Type B pancreatic cell (in vitro differentiated cells): ENCODE data around the gene PLA2G6. TPM values are rescaled to one million over a fixed set of nuclear protein-coding genes. Genes with fewer than 3 reads are reported as not detected.
A peak's percentile ranks its signal among the peaks of the same experiment; 100 is the strongest.

Source experiments
- DNase-seq: peaks from one replicate; pipeline ENCODE4 v3.0.0; 2021; ENCODE audit warnings: mixed read lengths; ENCODE audit not compliant: unreplicated experiment; ENCODE audit errors: extremely low spot score
- H3K27ac Mint-ChIP-seq: 2 replicates; pipeline ENCODE4 v1.8.0; 2021; ENCODE audit warnings: mild to moderate bottlenecking, mixed read lengths
- H3K27me3 Mint-ChIP-seq: 2 replicates; pipeline ENCODE4 v1.8.0; 2021; ENCODE audit warnings: mixed read lengths
- H3K36me3 Mint-ChIP-seq: 2 replicates; pipeline ENCODE4 v1.8.0; 2021; ENCODE audit warnings: mixed read lengths
- H3K4me1 Mint-ChIP-seq: one replicate; pipeline ENCODE4 v1.8.0; 2021; ENCODE audit warnings: mixed read lengths; ENCODE audit not compliant: unreplicated experiment
- H3K4me3 Mint-ChIP-seq: 2 replicates; pipeline ENCODE4 v1.8.0; 2021; ENCODE audit warnings: mild to moderate bottlenecking, mixed read lengths
- H3K9me3 Mint-ChIP-seq: 2 replicates; pipeline ENCODE4 v1.8.0; 2021; ENCODE audit warnings: mixed read lengths
- total RNA-seq: library from RNA; stranded (reverse); gene quantifications from 2 replicates; pipeline ENCODE4 v1.2.1, GENCODE V29; 2021; ENCODE audit warnings: low replicate concordance
- TF ChIP-seq, protein P1 (sequence below): fragments of 200-600 bp; sonication (generic); conservative IDR thresholded peaks from 2 replicates; pipeline ENCODE4 v1.5.0; 2021; ENCODE audit warnings: antibody characterized with exemption, mild to moderate bottlenecking

The PLA2G6 gene
- total RNA-seq, 1 donor from 2014 or later: 64.1 TPM

DNA sequence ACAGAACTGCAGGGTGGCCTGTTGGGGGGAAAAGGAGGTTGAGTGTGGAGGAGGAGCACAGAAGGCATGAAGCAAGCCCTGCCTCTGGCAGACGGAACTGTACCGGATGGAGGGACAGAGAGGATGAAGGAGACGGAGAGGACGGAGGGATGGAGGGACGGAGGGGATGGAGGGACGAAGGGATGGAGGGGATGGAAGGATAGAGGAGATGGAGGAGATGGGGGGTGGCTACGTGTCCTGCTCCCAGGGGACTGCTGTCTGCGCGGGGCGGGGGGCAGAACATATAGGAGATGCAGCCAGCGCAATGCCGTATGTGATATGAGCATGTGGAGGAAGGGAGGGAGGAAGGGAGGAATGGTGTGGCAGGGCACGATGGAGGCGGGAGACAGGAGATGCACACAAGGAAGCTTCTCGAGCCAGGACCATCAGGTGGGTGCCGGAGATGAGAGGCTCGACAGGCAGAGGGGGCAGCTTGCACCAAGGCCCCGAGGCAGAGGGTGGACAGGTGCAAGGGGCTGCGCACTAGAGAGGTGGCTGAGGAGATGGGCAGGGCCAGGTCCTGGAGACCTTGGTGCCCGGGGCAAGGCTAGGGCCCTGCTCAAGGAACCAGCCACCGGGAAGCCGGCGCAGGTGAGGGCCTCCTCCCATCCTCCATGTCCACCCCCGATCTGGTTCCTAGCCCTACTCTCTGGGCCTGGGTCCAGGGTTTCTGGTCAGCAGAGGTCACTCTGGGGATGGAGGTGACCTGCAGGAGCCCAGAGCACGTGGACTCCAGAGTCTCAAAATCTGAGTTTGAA, 45.4 kb upstream of the PLA2G6 start:
- Mint-ChIP-seq H3K36me3 (peaks cover 14% of the 10 kb centered on the region), H3K27me3 (no peaks in the 10 kb centered on the region), H3K27ac (no peak overlapping the region), H3K9me3 (no peaks in the 10 kb centered on the region), H3K4me1 (peaks cover 6% of the 10 kb centered on the region), H3K4me3 (no peak overlapping the region)
- TF ChIP-seq, protein P1, sequence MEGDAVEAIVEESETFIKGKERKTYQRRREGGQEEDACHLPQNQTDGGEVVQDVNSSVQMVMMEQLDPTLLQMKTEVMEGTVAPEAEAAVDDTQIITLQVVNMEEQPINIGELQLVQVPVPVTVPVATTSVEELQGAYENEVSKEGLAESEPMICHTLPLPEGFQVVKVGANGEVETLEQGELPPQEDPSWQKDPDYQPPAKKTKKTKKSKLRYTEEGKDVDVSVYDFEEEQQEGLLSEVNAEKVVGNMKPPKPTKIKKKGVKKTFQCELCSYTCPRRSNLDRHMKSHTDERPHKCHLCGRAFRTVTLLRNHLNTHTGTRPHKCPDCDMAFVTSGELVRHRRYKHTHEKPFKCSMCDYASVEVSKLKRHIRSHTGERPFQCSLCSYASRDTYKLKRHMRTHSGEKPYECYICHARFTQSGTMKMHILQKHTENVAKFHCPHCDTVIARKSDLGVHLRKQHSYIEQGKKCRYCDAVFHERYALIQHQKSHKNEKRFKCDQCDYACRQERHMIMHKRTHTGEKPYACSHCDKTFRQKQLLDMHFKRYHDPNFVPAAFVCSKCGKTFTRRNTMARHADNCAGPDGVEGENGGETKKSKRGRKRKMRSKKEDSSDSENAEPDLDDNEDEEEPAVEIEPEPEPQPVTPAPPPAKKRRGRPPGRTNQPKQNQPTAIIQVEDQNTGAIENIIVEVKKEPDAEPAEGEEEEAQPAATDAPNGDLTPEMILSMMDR: no peak
- no peak for DNase-seq

DNA sequence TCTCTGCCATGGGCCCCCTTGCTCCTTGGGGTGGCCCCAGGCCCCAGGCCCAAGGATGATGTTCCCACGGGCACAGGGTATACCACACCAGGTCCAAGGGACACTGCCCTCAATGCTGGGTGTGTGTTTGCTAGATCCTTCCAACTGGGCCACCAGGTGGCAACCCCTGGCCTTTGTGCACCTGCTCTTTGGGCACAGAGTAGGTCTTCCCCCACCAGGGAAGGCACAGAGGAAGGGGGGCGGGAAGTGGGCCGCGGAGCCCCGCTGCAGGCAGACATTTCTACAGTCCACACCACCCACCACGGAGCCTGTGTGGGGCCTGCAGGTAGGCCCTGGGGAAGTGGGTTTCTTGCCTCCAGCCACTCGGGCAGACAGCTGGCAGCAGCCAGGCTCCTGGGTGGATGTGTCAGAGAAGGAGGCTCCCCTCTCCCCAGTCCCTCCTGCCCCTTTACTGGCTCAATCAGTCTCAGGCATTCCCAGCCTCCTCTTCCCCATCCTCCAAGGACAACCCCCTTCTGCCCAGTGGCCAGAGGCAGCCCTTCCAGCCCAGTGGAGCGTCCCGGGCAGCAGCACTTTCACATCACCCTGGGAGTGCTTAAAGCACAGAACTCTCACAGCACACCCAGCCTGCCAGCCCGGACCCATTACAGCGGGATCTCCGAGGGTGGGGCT, 41.8 kb upstream of the PLA2G6 start:
- Mint-ChIP-seq H3K27ac (peak overlapping the region; percentile 50), H3K9me3 (no peaks in the 10 kb centered on the region), H3K4me3 (no peak overlapping the region), H3K27me3 (no peaks in the 10 kb centered on the region), H3K4me1 (peaks cover 9% of the 10 kb centered on the region), H3K36me3 (no peaks in the 10 kb centered on the region)
- DNase-seq: no peak
- TF ChIP-seq, protein P1: no peak

DNA sequence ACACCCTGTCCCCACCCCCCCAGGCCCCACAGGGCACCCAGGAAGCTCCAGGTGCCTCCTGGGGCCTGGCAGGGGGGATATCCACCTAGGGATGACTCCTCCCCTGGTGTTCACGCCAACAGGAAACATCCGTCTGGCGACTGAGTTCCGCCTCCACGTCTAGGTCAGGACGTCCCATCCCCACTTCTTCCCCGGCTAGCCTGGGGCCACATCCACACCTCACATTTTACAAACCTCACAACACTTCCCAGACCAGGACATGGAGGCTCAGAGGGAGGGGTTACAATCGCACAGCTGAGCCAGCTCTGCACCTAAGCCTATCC, 41.1 kb upstream of the PLA2G6 start:
- no peaks in the 10 kb centered on the region for H3K9me3 Mint-ChIP-seq
- peak overlapping the region; percentile 76 for H3K27ac Mint-ChIP-seq
- peaks cover 3% of the 10 kb centered on the region for H3K36me3 Mint-ChIP-seq
- H3K4me1 Mint-ChIP-seq: peaks cover 16% of the 10 kb centered on the region
- no peak for DNase-seq
- TF ChIP-seq, protein P1: no peak
- H3K27me3 Mint-ChIP-seq: no peaks in the 10 kb centered on the region
- no peak overlapping the region for H3K4me3 Mint-ChIP-seq

DNA sequence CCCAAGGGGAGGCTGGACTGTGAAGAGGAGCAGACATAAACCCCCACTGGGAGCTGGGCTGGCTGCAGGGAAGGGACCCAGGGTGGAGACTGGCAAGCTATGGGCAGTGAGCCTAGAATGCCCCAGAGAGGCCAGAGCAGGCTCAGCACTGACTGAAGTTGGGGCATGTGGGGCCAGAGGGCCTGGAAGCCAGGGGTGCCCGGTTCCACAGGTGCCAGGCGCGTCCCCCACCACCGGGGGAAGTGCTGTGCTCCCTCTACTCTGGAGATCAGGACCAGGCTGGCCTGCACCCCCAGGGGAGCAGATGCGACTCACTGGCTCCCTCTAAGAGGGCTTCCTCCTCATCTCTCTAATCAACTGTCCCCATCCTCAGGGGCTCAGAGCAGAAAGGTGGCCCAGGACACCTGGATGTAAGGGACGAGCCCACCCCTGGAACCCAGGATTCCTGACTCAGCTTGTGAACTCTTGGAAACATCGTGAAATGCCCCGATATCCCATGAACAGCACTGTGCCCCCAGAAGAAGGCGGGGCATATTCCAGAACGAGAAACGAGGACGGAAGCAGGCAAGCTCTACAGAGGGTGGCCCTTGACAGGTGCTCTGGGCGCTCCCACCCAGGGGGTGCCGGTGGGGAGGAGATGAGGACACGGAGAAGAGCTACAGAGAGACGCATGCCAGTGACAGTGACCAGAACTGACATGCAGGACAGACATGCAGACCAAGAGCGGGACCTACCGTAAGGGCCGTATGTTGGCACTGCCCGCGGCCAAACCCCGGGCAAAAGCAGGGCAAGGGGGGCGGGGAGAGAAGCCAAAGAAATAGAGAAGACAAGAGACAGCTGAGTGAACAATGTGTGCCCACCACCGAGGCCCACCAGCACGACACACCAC, 40.5 kb upstream of the PLA2G6 start:
- TF ChIP-seq, protein P1: no peak
- Mint-ChIP-seq H3K27ac (peak overlapping the region; percentile 97), H3K4me3 (no peak overlapping the region), H3K4me1 (peaks cover 17% of the 10 kb centered on the region), H3K36me3 (peaks cover 3% of the 10 kb centered on the region), H3K9me3 (no peaks in the 10 kb centered on the region), H3K27me3 (no peaks in the 10 kb centered on the region)
- DNase-seq: no peak

DNA sequence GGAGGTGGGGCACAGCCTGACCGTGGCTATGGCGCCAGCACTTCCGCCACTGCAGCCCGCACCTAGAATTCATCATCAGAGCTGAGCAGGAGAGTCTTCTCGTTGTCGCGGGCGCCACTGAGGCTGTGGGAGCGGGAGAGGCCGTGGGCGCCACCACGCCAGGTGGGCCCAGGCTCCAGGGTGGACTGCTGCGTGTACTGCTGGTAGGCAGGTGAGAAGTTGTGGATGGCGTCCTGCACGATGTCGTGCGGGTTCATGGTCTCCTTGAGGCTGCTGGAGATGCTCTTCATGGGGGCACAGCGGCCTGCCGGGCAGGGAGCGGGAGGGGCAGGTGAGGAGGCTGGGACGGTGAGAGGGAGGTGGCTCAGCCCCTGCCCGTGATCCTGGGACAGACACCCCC, 39.8 kb upstream of the PLA2G6 start:
- no peaks in the 10 kb centered on the region for H3K9me3 Mint-ChIP-seq
- H3K27ac Mint-ChIP-seq: peak overlapping the region; percentile 97
- no peak overlapping the region for H3K4me3 Mint-ChIP-seq
- peaks cover 17% of the 10 kb centered on the region for H3K4me1 Mint-ChIP-seq
- TF ChIP-seq, protein P1: no peak
- peaks cover 6% of the 10 kb centered on the region for H3K36me3 Mint-ChIP-seq
- no peaks in the 10 kb centered on the region for H3K27me3 Mint-ChIP-seq
- no peak for DNase-seq
